ENCODE measurements around the gene MYO18A. TPM values are rescaled to one million over a fixed set of nuclear protein-coding genes. Genes with fewer than 3 reads are reported as not detected.

Gene MYO18A
- total and polyA plus RNA-seq, 2 of the 4 experiments (the other 2 are of a cell fraction) = 22.4 to 39.1 TPM

DNA sequence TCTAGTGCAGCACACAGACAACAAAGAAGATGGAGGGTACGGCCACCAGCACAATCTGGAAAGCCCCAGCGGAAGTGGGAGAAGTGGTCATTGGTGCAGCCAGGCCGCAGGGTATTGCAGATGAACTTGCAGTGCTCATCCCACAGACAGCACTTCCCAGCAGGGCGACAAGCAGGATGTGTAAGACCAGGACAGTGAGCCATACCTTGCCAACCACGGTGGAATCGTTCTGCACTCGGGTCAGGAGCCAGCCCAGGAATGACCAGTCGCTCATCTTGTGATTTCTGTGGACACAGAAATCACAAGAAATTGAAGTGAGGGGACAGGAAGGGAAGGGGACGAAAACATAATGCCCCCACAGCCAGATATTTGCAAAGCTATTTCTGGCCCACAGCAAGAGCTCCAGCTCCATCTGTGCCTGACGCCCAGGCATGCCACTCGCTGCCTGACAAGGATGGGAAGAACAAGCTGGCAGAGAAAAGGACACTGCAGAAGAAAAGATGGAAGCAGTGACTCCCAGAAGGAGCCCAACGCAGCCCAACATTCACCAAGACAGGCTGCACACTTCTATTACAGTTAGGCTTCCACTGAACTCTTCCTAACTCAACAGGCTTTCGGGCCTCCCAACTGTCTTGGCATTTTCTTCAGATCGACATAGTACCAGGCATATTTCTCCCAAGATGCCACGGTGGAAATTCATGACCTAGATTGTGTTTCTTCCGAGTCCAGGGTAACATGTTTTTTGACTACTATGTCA, 17.5 kb upstream of the MYO18A start:
- no peak overlapping the region for H4K91ac ChIP-seq (ENCODE audit: insufficient read depth, low read depth, low read length)
- peaks cover 16% of the 10 kb centered on the region for H3K27me3 ChIP-seq (ENCODE audit: control insufficient read depth, insufficient read depth, low read length)
- H3K23ac ChIP-seq (ENCODE audit: low read depth, low read length) = no peak overlapping the region
- H2AK5ac ChIP-seq (ENCODE audit: low read depth, low read length) = no peak overlapping the region; the same call in 1 of the 2 replicates
- peaks cover 2% of the 10 kb centered on the region; the same call in 1 of the 2 replicates for H3K4me1 ChIP-seq (ENCODE audit: control insufficient read depth, insufficient read depth, low read length)
- no peak overlapping the region for H3K4ac ChIP-seq (ENCODE audit: low read depth, low read length)
- ChIA-PET CTCF (interaction anchor here (2.6 kb wide), 1 partner anchor 18 kb away, joined by 8 read pairs; the partner anchor contains the start of gene MYO18A), POLR2A (ENCODE audit: unreplicated experiment) (interaction anchor here (0.5 kb wide), 1 partner anchor 317 kb away, joined by 12 read pairs; no protein-coding TSS in a partner anchor)
- BruUV-seq (replicated peaks) = no TSS peak
- intact Hi-C loops (cut with micrococcal nuclease) (no loop called here), dilution Hi-C loops (cut with HindIII; ENCODE audit: low sequenced_read_pairs, unreplicated experiment) (no loop called here), in situ Hi-C loops (cut with MboI; ENCODE audit: low sequenced_read_pairs) (no loop called here)
- no peak overlapping the region for H2BK20ac ChIP-seq (ENCODE audit: low read depth, low read length)
- 0 out of 2 replicates have a peak, but pooled peaks cover 6% of the 10 kb centered on the region for H3K9me1 ChIP-seq (ENCODE audit: insufficient read depth, low read length)
- WGBS, 2 experiments (ENCODE audit: extremely low coverage in 2 of 2, insufficient read length in 1 of 2) = 88% methylated on average over 9 of the region's 16 CpGs; no CpG with 5 or more reads in 1 of the 2 experiments
- no peak overlapping the region for H4K8ac ChIP-seq (ENCODE audit: low read depth in 2 of 2, low read length in 2 of 2)
- no peaks in the 10 kb centered on the region for H3K9me3 ChIP-seq (ENCODE audit: control insufficient read depth, insufficient read depth, low read length)
- no peak overlapping the region for H2BK120ac ChIP-seq (ENCODE audit: low read depth, low read length)
- no peak overlapping the region for H3K9ac ChIP-seq (ENCODE audit: low read depth, low read length)
- TF ChIP-seq CEBPB (IDR thresholded peaks at IDR 0.05; ENCODE audit: low read depth, low read length) = no peak
- no peak for TF ChIP-seq BHLHE40 (IDR thresholded peaks at IDR 0.05; ENCODE audit: low read depth, low read length)
- no peak for TF ChIP-seq SMC3 (IDR thresholded peaks at IDR 0.05; ENCODE audit: low read depth, low read length)
- TF ChIP-seq RAD21 (IDR thresholded peaks at IDR 0.05; ENCODE audit: low read length) = no peak
- TF ChIP-seq FOS (IDR thresholded peaks at IDR 0.05; ENCODE audit: low read depth, low read length) = no peak
- TF ChIP-seq, protein P1, sequence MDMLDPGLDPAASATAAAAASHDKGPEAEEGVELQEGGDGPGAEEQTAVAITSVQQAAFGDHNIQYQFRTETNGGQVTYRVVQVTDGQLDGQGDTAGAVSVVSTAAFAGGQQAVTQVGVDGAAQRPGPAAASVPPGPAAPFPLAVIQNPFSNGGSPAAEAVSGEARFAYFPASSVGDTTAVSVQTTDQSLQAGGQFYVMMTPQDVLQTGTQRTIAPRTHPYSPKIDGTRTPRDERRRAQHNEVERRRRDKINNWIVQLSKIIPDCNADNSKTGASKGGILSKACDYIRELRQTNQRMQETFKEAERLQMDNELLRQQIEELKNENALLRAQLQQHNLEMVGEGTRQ (IDR thresholded peaks at IDR 0.05; ENCODE audit: low read depth, low read length) = no peak
- TF ChIP-seq POLR2A (IDR thresholded peaks at IDR 0.05; ENCODE audit: low read depth, low read length) = no peak
- no peak for TF ChIP-seq RFX5 (IDR thresholded peaks at IDR 0.05; ENCODE audit: low read depth, low read length)
- TF ChIP-seq NFE2L2 (IDR thresholded peaks at IDR 0.05; ENCODE audit: low read depth, low read length) = no peak
- TF ChIP-seq, protein P2, sequence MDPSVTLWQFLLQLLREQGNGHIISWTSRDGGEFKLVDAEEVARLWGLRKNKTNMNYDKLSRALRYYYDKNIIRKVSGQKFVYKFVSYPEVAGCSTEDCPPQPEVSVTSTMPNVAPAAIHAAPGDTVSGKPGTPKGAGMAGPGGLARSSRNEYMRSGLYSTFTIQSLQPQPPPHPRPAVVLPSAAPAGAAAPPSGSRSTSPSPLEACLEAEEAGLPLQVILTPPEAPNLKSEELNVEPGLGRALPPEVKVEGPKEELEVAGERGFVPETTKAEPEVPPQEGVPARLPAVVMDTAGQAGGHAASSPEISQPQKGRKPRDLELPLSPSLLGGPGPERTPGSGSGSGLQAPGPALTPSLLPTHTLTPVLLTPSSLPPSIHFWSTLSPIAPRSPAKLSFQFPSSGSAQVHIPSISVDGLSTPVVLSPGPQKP (IDR thresholded peaks at IDR 0.05; ENCODE audit: borderline replicate concordance, low read depth, low read length) = no peak
- TF ChIP-seq RCOR1 (IDR thresholded peaks at IDR 0.05; ENCODE audit: insufficient replicate concordance, low read length) = no peak
- TF ChIP-seq MAZ (IDR thresholded peaks at IDR 0.05; ENCODE audit: borderline replicate concordance, low read depth, low read length) = no peak
- TF ChIP-seq MAFK (IDR thresholded peaks at IDR 0.05; ENCODE audit: low read depth, low read length) = no peak
- H2BK5ac ChIP-seq (ENCODE audit: low read depth, low read length, poor library complexity, severe bottlenecking) = no peak overlapping the region
- H3K27ac ChIP-seq (ENCODE audit: insufficient read depth, low read length) = no peak overlapping the region
- H3K18ac ChIP-seq (ENCODE audit: low read depth, low read length) = no peak overlapping the region
- H4K20me1 ChIP-seq (ENCODE audit: insufficient read depth, low read length) = no peaks in the 10 kb centered on the region
- H2AFZ ChIP-seq (replicated peaks; ENCODE audit: low read length, poor library complexity) = peak overlapping the region; percentile 71
- DNase-seq (no peak), ATAC-seq (ENCODE audit: low read depth) (no peak)
- no peak overlapping the region for H3K4me3 ChIP-seq (ENCODE audit: insufficient read depth, low read depth, low read length)
- H4K5ac ChIP-seq (ENCODE audit: low read depth, low read length) = no peak overlapping the region
- no peak overlapping the region for H3K4me2 ChIP-seq (ENCODE audit: low read depth, low read length)
- no peak overlapping the region for H3K14ac ChIP-seq (replicated peaks; ENCODE audit: low read depth, low read length)
- no peaks in the 10 kb centered on the region for H3K36me3 ChIP-seq (ENCODE audit: control insufficient read depth, insufficient read depth, low read length)
- H3K79me1 ChIP-seq (ENCODE audit: low read depth in 1 of 2, low read length in 2 of 2) = no peaks in the 10 kb centered on the region
- H3K56ac ChIP-seq (ENCODE audit: extremely low read depth, insufficient read depth, low read length) = no peak overlapping the region
- H2AK9ac ChIP-seq (replicated peaks; ENCODE audit: low read depth, low read length, poor library complexity) = no peak overlapping the region
- no peak overlapping the region for H2BK15ac ChIP-seq (ENCODE audit: low read depth, low read length)

Data from IMR-90 (cell line).